ENCODE measurements around the gene TREML4.

- TF ChIP-seq MXI1 (IDR thresholded peaks at IDR 0.05; ENCODE audit: borderline replicate concordance, low read depth, low read length) (no peak), RFX5 (IDR thresholded peaks at IDR 0.05; ENCODE audit: low read depth, low read length) (no peak), POLR2A (IDR thresholded peaks at IDR 0.05; ENCODE audit: low read depth, low read length) (no peak), BHLHE40 (IDR thresholded peaks at IDR 0.05; ENCODE audit: low read depth, low read length) (no peak), CTCF (conservative IDR thresholded peaks at IDR 0.05; ENCODE audit: low read depth, low read length) (no peak), MAZ (IDR thresholded peaks at IDR 0.05; ENCODE audit: borderline replicate concordance, low read depth, low read length) (no peak), NFE2L2 (IDR thresholded peaks at IDR 0.05; ENCODE audit: low read depth, low read length) (no peak), RAD21 (IDR thresholded peaks at IDR 0.05; ENCODE audit: low read length) (no peak), CEBPB (IDR thresholded peaks at IDR 0.05; ENCODE audit: low read depth, low read length) (peak; percentile 30; the same call in 1 of the 2 replicates), FOS (IDR thresholded peaks at IDR 0.05; ENCODE audit: low read depth, low read length) (no peak), CHD1 (IDR thresholded peaks at IDR 0.05; ENCODE audit: low read depth, low read length) (no peak)
Measured at GRCh38 chr6:41284726-41285125, 56.6 kb downstream of the TREML4 start.
